SK-MEL-5 (cell line): Measurements from ENCODE around the gene AP1AR. TPM values are rescaled to one million over a fixed set of nuclear protein-coding genes. Genes with fewer than 3 reads are reported as not detected.
"Not testable (repeated sequence)": the region's sequence is repeated elsewhere in the genome, so short reads cannot be mapped to it uniquely, and the experiment has no call there.

Experiments
- DNase-seq: peaks from one replicate; pipeline ENCODE4 v3.0.0-alpha.2; 2016; ENCODE audit warnings: low read depth, low spot score
- in situ Hi-C: cut with HindIII; loops from 2 replicates; pipeline ENCODE4 v1.10.0; 2016; ENCODE audit warnings: low sequenced_read_pairs, high pct_unique_total_duplicates, low pct_unique_long_range_greater_than_20kb
- total RNA-seq: library from RNA; depleted of rRNA; stranded (reverse); fragments of >200 nt; shearing (Covaris generic); gene quantifications from 2 replicates; pipeline ENCODE4 v1.2.3, GENCODE V29; 2014

AP1AR gene
- total RNA-seq, 1 experiment from 2014 or later, result 34.1 TPM

DNA sequence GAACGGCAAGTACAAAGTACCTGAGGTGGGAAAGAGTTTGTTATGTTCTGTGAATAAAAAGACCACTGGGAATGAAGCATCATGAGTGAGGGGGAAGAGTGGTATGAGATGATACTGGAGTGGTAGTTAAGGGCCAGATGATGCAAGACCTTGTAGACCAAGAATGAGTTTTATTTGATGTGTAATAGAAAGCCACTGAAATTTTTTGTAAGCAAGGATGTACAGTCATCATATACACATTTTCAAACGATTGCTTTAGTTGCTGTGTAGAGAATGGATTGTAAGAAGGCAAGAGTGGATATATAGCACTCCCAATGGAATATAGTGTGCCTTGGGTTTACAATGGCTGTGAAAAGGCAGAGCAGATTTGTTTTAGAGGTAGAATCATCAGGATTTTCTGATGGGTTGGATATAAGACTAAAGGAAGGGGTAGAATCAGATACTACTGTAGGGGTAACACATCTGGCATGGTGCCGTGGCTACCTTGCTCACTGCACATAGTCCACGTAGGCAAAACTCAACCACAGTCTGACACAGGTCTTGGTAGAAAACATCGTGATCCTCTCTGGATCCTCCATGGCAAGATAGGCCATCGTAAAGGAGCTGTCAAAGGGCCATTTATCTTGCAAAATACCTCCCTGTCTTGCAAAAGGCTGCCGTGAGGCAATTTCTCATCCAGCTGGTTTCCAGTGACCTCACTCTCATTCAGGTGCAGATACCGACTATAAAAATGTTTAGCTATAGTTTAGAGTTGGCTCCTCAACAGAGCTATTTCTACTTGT is 39.2 kb downstream of the AP1AR start:
- DNase-seq, result no peak
- in situ Hi-C loops, result no loop called here

- DNase-seq, result no peak
- in situ Hi-C loops, result no loop called here
Observed at GRCh38 chr4:112272292-112272691, 40.7 kb downstream of the AP1AR start.

DNA sequence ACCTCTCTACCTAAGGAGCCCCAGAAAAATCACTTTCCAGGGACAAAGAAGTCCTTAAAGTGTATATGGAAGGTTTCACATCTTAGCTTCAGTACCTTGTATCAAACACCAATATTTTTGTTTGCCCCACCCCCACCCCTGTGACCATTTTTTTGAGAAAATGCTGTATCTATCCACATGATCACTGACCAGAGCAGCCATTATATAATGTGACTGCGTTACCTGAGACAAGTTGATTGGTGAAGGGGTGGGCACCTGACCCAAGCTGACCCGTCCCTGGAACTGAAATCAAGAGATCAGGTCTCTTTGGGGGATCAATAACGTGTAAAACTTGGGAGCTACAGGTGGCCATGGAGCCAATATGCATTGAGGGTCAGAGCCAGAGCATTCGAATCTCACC is 43.4 kb downstream of the AP1AR start:
- in situ Hi-C loops, result no loop called here
- DNase-seq, result no peak

- in situ Hi-C loops, result no loop called here
- DNase-seq, result no peak
Observed at GRCh38 chr4:112276113-112276512, 44.5 kb downstream of the AP1AR start.

DNA sequence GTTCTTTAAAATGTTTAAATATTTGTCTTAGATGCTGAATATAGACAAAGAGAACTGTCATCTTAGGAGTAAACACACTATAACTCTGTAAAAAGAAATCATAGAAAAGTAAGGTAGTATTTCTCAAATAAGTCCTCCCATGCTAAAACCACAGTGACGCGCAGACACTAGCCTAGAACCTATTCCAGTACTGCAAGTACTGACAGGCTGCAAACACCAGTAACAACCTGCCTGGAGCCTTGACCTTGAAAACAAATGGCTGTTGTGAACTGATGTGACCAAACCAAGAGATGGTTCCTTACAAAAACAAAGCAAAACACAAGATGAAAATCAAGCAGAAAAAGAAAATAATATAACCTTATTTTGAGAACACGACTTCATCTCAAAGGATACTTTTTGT is 45.6 kb downstream of the AP1AR start:
- no peak for DNase-seq
- in situ Hi-C loops, result no loop called here

GRCh38 chr4:112277705-112278448 is 46.3 kb downstream of the AP1AR start:
- DNase-seq, result no peak
- in situ Hi-C loops, result no loop called here

DNA sequence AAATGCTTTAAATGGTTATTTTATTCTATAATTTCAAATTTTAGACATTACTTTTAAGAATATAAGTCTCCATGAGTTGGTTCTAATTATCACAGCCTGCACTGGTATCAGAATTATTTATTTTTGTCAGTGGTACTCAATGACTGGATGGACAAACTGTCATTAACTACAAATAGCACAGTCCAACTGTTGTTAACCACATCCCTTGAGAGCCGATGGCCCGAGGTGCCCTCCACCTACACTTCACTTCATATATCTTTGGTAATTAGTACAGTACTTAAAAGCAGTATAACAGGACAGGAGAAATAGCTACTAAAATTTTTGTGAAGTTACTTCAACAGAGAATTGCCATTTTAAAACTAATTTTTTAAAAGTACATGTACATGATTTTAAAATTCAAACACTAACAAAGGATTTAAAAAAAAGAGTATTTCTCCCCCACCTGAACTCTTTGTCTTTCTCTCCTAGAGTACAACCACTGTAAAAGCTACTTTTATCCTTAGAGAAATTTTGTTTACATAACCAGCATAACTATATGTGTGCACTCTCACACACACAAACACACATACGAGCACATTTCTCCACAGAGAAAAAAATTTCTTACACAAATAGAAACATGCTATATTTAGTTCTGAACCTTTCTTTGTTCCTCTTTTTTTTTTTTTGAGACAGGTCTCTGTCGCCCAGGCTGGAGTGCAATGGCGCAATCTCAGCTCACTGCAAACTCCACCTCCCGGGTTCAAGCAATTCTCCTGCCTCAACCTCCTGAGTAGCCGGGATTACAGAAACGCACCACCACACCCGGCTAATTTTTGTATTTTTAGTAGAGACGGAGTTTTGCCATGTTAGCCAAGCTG is 47.7 kb downstream of the AP1AR start:
- no peak for DNase-seq
- in situ Hi-C loops, result no loop called here

DNA sequence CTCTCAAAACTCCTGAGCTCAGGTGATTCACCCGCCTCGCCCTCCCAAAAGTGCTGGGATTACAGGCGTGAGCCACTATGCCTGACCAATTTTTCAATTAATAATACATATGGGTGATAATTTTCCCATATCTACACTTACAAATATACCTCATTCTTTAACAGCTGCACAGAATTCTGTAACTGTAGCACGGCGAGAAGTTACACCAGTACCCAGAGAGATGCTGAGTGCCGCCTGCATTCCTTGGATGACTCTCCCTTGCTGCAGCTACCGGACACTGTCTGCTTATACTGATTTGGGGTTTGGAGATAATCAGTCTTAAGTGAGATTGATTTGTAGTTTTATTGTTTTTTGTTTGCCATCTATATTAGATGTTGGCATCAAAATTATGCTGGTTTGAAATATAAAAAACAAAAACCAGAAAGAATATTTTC is 48.3 kb downstream of the AP1AR start:
- no peak for DNase-seq
- in situ Hi-C loops, result no loop called here

DNA sequence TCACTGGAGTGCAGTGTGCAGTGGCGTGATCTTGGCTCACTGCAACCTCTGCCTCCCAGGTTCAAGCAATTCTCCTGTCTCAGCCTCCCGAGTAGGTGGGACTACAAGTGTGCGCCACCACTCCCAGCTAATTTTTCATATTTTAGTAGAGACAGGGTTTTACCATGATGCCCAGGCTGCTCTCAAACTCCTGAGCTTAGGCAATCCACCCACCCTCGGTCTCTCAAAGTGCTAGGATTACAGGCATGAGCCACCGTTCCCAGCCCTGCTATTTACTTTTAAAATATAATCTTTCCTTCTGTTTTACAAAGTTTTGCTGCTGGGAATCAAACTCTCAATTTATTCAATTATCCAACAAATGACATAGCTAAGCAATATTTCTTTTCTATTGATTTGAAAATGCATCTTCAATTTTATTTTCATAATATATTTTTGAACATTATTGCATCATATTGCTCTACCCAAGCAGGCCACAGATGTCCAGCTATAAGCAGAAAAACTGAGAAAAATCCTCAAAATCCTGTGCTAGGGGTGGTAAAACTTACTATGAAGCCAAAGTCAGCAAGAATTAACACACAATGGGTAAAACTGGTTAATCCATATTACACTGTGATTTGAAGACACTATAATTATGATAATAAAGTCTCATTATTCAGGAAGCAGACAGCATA is 48.9 kb downstream of the AP1AR start:
- in situ Hi-C loops, result no loop called here
- no peak for DNase-seq

DNA sequence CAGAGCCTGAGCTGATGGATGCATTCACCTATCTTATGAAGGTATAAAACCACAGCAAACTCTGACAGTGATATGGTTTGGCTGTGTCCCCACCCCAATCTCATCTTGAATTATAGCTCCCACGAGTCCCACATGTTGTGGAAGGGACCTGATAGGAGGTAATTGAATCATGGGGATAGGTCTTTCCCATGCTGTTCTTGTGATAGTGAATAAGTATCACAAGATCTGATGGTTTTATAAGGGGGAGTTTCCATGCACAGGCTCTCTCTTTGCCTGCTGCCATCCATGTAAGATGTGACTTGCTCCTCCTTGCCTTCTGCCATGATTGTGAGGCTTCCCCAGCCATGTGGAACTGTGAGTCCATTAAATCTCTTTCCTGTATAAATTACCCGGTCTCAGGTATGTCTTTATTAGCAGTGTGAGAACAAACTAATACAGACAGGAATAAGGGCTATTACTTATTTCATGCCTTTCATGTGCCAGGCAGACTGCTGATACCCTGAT is 50.4 kb downstream of the AP1AR start:
- in situ Hi-C loops, DNase-seq: not testable (repeated sequence)

DNA sequence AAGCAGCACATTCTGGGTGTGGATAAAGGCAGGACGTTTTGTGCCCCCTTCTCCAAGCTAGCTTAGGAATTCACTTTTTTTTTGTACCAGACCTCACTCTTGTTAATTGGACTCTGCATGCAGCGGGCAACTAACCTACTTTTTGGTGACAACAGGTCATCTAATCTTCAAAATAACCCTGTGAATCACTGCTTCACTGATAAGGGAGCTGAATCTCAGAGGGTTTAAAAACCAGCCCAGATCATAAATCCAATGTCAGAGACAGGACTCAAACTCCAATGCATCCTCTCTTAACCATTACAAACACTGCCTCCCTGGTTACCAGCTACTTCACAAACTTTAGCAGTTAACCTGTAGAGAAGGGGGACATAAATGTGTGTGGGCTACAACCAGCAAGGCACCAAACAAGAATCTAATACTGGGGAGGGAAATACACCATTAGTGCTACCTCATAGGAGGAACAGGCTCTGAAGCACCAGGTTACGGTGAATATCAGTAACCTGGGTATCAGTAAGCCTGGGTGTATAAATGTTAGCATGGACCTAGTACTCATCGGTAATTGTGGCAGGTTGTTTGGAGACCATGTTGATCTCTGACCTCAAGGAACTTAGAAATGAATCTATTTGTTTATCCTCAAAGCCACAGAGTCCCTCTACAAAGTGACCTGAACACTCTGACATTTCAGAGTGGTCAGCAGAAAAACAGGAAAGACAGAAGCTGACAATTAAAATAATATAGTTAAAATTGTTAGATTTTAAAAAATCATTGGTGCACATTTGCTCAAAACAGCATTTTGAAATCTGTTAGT is 51.5 kb downstream of the AP1AR start:
- in situ Hi-C loops, result no loop called here
- no peak for DNase-seq

GRCh38 chr4:112284166-112284565 is 52.6 kb downstream of the AP1AR start:
- no peak for DNase-seq

DNA sequence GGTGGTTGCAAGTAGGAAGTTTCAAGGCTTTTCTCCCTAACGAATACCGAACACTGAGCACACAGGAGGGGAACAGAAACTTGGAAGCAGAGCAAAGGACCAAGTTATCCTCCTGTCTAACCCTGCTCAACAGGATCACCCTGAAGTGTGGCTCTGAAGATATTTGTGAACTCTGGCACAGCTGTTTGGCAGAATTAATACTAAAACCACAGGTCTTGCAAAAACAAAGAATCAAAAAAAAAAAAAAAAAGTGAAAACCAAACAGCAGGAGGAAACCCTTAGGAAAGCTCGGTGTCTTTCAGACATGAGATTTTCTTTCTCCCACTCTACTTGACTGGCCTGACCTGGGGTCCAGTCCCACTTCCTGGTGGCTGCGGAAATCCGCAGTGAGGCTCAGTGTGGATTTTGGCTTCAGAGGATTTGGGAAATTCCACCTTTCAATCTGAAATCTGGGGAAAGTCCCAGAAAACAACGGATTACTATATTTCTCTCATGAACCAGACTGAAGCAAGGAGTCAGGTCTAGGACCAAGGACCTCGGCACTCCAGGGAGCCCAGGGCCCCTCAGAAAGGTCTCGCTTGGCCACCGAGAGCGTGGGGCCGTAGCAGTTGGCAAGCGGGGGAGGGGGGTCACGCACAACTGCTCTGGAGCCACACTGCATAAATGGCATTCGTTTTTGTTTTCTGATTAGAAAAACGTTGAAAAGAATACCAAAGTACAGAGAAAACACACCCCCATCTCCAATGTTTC is 53.2 kb downstream of the AP1AR start:
- DNase-seq, result peak; percentile 12
- in situ Hi-C loops, result no loop called here

More at GRCh38 chr4:112284166-112284565, 52.6 kb downstream of the AP1AR start:
- in situ Hi-C loops, result no loop called here

GRCh38 chr4:112287258-112287989 is 55.8 kb downstream of the AP1AR start:
- in situ Hi-C loops, result no loop called here
- no peak for DNase-seq

DNA sequence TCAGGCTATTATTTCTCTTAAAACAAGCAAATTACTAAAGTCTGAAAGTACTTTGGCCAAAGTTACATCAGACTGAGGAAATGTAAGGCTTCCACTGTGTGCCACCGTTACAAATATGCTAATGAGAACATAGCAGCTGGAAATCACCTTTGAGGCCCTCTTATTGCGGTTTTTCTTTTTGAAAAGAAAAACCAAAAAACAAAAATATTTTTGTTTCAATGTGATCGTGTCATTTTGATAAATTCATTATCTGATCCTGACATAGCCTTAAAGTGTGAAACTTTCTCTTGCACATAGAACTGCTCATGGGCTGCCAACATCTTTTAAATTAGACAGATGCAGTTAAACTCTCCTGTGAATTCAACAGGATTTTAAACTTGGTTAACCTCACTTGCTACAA is 56.9 kb downstream of the AP1AR start:
- DNase-seq, result no peak
- in situ Hi-C loops, result no loop called here
